ENCODE data around the gene TMX2.

The TMX2 gene

DNA sequence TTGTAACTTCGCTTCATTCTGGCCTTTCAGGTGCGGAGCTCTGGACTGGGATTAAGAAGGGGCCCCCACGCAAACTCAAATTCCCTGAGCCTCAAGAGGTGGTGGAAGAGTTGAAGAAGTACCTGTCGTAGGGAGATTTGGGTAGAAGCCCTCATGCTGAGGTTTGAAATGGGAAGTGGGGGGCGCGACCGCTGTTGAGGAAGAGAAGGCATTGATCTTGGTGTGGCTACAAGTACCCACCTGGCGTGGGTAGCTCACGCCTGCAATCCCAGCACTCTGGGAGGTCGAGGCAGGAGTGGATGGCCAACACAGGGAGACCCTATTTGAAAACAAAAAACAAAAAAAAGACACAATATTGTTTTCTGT lies 29.7 kb downstream of the TMX2 start:
- Mint-ChIP-seq H3K9me3 (no peaks in the 10 kb centered on the region), H3K4me3 (peak overlapping the region; percentile 97), H3K36me3 (ENCODE audit: low read depth) (peaks cover 58% of the 10 kb centered on the region), H3K27ac (peak overlapping the region; percentile 99), H3K27me3 (no peaks in the 10 kb centered on the region), H3K4me1 (ENCODE audit: low read depth) (peaks cover 54% of the 10 kb centered on the region)

- Mint-ChIP-seq H3K27ac (peak overlapping the region; percentile 79), H3K4me3 (peak overlapping the region; percentile 51)
Observed at GRCh38 chr11:57744357-57744756, 32.0 kb downstream of the TMX2 start.

DNA sequence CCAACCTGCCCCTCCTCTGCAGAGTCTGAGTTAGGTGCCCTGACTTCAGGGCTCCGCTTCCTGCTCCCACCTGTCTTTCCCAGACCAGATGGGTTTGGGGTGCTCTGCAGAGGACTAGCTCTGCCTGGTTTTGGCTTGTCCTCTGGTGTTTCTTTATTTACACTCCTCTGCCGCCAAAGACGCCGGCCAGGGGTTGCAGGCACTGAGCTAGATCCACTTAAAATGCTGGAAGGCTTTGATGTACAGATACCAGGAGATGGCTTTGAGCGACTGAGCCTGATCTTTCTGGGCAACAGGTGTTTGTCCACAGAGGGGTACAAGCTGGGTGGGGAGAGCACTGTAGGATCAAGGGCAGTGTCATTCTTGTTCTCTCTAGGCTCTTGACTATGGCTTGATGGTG lies 32.8 kb downstream of the TMX2 start:
- Mint-ChIP-seq H3K27me3 (no peaks in the 10 kb centered on the region), H3K27ac (peak overlapping the region; percentile 46), H3K4me3 (no peak overlapping the region), H3K36me3 (ENCODE audit: low read depth) (peaks cover 36% of the 10 kb centered on the region), H3K9me3 (no peaks in the 10 kb centered on the region), H3K4me1 (ENCODE audit: low read depth) (peaks cover 62% of the 10 kb centered on the region)

More at GRCh38 chr11:57744357-57744756, 32.0 kb downstream of the TMX2 start:
- Mint-ChIP-seq H3K36me3 (ENCODE audit: low read depth) (peaks cover 41% of the 10 kb centered on the region), H3K27me3 (no peaks in the 10 kb centered on the region), H3K4me1 (ENCODE audit: low read depth) (peaks cover 62% of the 10 kb centered on the region), H3K9me3 (no peaks in the 10 kb centered on the region)

- peaks cover 34% of the 10 kb centered on the region for H3K36me3 Mint-ChIP-seq (ENCODE audit: low read depth)
- no peak overlapping the region for H3K4me3 Mint-ChIP-seq
- H3K4me1 Mint-ChIP-seq (ENCODE audit: low read depth): peaks cover 56% of the 10 kb centered on the region
- no peaks in the 10 kb centered on the region for H3K27me3 Mint-ChIP-seq
- no peaks in the 10 kb centered on the region for H3K9me3 Mint-ChIP-seq
- peak overlapping the region; percentile 38 for H3K27ac Mint-ChIP-seq
Observed at GRCh38 chr11:57746920-57747319, 34.5 kb downstream of the TMX2 start.

DNA sequence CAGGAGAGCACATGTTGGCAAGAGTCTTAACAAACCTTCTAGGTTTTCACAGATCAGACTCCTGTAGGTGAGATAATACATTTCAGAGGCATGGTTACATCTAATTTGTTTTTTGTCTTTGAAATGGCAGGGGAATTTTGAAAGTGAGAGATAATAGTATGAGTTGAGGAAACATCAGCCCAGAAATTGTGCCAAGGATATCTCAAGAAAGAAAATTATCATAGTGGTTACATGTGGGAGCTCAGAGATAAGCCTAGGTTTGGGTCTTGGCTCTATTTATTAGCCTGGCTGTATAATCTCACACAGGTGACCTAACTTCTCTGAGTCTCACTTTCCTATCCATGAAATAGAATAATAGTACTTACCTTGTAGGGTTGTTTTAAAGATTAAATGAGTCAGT lies 38.8 kb downstream of the TMX2 start:
- H3K4me3 Mint-ChIP-seq: no peak overlapping the region
- H3K36me3 Mint-ChIP-seq (ENCODE audit: low read depth): no peaks in the 10 kb centered on the region
- peaks cover 22% of the 10 kb centered on the region for H3K4me1 Mint-ChIP-seq (ENCODE audit: low read depth)
- H3K9me3 Mint-ChIP-seq: no peaks in the 10 kb centered on the region
- no peaks in the 10 kb centered on the region for H3K27me3 Mint-ChIP-seq
- H3K27ac Mint-ChIP-seq: peak overlapping the region; percentile 12

DNA sequence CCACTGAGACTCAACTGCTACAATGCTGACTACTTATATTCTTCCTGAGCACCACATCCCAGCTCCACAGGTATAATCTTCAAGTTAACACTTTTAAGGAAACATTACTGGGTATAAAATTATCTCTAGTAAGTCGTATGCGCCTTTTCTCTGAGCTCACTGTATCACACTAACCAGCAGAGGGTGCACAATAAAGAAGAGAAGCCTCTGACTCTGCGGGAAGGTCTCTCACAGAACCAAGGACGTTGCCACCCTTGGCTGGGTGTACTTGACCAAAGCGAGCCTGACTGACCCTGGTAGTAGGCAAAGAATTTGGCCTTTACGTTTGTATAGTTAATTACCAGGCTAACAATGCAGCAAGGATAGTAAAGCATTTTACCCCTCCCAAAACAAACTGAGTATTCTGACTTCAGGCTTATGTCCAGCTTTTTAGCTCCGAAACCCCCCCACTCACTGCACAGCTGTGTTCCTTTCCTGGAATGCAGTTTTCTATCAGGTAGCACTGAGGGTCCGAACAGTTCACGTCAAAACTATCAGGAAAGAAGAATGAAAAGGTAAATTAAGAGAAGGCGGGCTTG lies 39.4 kb downstream of the TMX2 start, which contains the start of gene BTBD18:
Gene BTBD18 (minus strand): TSS at position 144 of the 578 bp plus-strand sequence. CDS start 631 bp downstream, outside the sequence.
- no peaks in the 10 kb centered on the region for H3K9me3 Mint-ChIP-seq
- H3K36me3 Mint-ChIP-seq (ENCODE audit: low read depth): no peaks in the 10 kb centered on the region
- peaks cover 16% of the 10 kb centered on the region for H3K4me1 Mint-ChIP-seq (ENCODE audit: low read depth)
- no peak within 1 kb of the TSS for H3K4me3 Mint-ChIP-seq
- H3K27ac Mint-ChIP-seq: peak within 1 kb of the TSS; percentile 16
- no peaks in the 10 kb centered on the region for H3K27me3 Mint-ChIP-seq

DNA sequence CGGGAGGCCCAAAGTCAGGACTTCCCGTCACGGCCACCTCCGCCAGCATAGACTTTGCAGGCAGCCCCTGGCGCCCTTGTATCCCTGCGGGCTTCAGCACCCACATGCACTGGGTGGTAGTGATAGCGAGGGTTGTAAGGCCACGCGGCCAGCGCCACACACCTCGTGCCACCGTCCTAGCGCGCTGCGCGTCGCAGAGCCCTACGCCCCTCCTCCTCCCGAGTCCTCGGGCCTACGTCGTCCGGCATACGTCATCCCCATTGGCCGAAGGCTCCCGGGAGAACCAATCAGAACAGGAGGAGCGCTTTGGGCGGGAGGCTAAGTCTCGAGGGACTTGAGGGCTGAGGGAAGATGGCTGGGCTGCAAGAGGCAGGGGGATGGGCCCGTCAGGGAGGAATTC lies 40.6 kb downstream of the TMX2 start:
- Mint-ChIP-seq H3K27ac (no peak overlapping the region), H3K27me3 (no peaks in the 10 kb centered on the region), H3K36me3 (ENCODE audit: low read depth) (no peaks in the 10 kb centered on the region), H3K4me1 (ENCODE audit: low read depth) (peaks cover 9% of the 10 kb centered on the region), H3K4me3 (no peak overlapping the region), H3K9me3 (no peaks in the 10 kb centered on the region)

DNA sequence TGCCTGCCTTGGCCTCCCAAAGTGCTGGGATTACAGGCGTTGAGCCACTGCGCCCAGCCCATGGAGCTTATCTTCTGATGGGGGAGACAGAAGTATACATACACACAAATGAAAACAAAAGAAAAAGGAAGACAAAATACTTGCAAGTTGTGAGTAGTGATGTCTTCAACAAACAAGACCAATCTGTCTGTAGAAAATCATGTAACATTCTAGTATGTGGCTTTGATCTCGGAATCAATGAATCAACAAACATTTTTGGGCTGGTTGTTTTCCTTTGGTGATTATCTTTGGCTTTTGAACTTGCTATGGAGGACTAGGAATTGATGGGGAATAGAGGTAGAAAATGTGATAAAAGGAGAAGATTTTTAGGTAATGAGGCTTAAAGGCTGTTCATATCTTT lies 45.8 kb downstream of the TMX2 start:
- Mint-ChIP-seq H3K4me3 (no peak overlapping the region), H3K27me3 (no peaks in the 10 kb centered on the region), H3K9me3 (no peaks in the 10 kb centered on the region), H3K4me1 (ENCODE audit: low read depth) (peaks cover 22% of the 10 kb centered on the region), H3K27ac (no peak overlapping the region), H3K36me3 (ENCODE audit: low read depth) (no peaks in the 10 kb centered on the region)

DNA sequence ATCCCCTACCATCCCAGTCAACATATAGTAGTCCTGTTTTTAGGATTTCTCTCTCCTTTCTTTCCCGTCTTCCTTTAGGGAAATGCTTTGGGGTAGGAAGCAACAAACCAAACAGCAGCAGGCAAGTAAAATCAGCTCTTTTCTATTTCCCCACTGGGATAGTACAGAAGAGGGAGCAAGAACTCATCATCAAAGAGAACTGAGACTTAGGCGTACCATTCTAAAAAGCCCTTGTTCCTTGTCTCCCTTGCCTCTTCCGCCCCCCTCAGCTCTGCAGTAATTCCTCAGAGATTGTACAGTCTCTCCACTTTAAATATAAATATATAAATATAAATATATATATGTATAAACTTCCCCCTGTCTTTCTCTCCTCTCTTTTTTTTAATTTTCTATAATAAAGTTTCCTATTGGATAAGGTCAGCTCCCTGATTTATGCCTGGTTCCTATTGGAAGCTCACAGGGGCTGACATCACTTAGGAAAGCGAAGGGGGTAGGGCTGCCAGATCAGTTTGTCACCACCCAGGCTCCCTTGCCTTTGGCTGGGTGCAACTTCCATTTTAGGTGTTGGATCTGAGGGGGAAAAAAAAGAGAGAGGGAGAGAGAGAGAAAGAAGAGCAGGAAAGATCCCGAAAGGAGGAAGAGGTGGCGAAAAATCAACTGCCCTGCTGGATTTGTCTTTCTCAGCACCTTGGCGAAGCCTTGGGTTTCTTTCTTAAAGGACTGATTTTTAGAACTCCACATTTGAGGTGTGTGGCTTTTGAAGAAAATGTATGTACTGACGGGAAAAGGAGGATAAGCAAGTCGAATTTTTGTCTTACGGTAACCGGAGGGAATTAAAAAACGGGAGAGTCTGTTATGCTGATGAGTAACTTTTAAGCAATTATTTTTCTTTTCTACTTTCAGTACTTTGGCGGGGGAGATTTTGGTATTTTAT lies 49.2 kb downstream of the TMX2 start, which contains the start of gene CTNND1:
Gene CTNND1 (plus strand): TSS at position 502 of the 934 bp plus-strand sequence. CDS start 29,677 bp downstream, outside the sequence.
- no peaks in the 10 kb centered on the region for H3K36me3 Mint-ChIP-seq (ENCODE audit: low read depth)
- peak within 1 kb of the TSS; percentile 5 for H3K27ac Mint-ChIP-seq
- H3K4me3 Mint-ChIP-seq: peak within 1 kb of the TSS; percentile 80
- H3K4me1 Mint-ChIP-seq (ENCODE audit: low read depth): peaks cover 37% of the 10 kb centered on the region
- H3K27me3 Mint-ChIP-seq: no peaks in the 10 kb centered on the region
- no peaks in the 10 kb centered on the region for H3K9me3 Mint-ChIP-seq

- Mint-ChIP-seq H3K4me1 (ENCODE audit: low read depth) (peaks cover 37% of the 10 kb centered on the region), H3K36me3 (ENCODE audit: low read depth) (no peaks in the 10 kb centered on the region), H3K27me3 (no peaks in the 10 kb centered on the region), H3K9me3 (no peaks in the 10 kb centered on the region), H3K4me3 (peak overlapping the region; percentile 80), H3K27ac (no peak overlapping the region)
Observed at GRCh38 chr11:57762235-57762861, 50.0 kb downstream of the TMX2 start.

GRCh38 chr11:57763568-57763967 lies 51.2 kb downstream of the TMX2 start:
- Mint-ChIP-seq H3K36me3 (ENCODE audit: low read depth) (no peaks in the 10 kb centered on the region), H3K4me1 (ENCODE audit: low read depth) (peaks cover 40% of the 10 kb centered on the region), H3K27me3 (no peaks in the 10 kb centered on the region), H3K4me3 (peak overlapping the region; percentile 61), H3K27ac (no peak overlapping the region), H3K9me3 (no peaks in the 10 kb centered on the region)

GRCh38 chr11:57764021-57764420 lies 51.6 kb downstream of the TMX2 start:
- Mint-ChIP-seq H3K36me3 (ENCODE audit: low read depth) (no peaks in the 10 kb centered on the region), H3K4me3 (no peak overlapping the region), H3K27ac (no peak overlapping the region), H3K9me3 (no peaks in the 10 kb centered on the region), H3K4me1 (ENCODE audit: low read depth) (peaks cover 37% of the 10 kb centered on the region), H3K27me3 (no peaks in the 10 kb centered on the region)

DNA sequence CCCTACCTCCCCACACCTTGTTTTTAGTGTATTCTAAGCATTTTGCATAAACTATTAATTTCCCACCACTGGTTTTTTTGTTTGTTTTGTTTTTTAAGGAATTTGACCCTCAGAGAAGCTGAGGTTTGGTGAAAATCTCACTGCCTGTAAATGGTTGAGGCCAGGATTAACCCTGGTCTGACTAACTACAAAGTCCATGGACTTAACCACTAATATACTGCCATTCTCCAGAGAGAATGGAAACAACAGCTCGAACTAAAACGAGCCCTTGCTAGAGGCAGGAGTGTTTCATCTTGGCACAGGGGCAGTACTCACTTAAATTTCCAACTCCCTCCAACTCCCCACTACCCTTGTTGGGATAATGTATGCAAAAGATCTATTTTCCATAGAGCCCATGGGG lies 52.2 kb downstream of the TMX2 start:
- Mint-ChIP-seq H3K9me3 (no peaks in the 10 kb centered on the region), H3K4me1 (ENCODE audit: low read depth) (peaks cover 39% of the 10 kb centered on the region), H3K27ac (no peak overlapping the region), H3K4me3 (no peak overlapping the region), H3K36me3 (ENCODE audit: low read depth) (no peaks in the 10 kb centered on the region), H3K27me3 (no peaks in the 10 kb centered on the region)

DNA sequence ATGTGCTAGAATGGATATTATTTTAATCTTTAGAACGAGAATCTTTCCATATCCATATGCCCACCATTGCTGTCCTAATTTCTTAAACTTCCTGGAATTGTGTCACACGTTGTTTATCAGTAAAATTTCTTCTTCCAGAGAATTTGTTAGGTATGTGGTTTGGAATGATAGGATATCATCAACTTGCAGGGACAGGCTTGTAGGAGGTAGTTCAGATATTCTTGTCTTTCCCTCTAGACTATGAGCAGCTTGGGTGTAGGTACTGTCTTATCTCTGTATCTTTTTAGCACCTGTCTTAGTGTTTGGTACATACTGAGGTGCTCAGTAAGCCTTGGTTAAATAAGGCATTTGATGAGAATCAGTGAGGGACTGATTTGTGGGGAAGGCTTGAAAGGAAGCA lies 52.6 kb downstream of the TMX2 start:
- Mint-ChIP-seq H3K27ac (no peak overlapping the region), H3K4me1 (ENCODE audit: low read depth) (peaks cover 35% of the 10 kb centered on the region), H3K9me3 (no peaks in the 10 kb centered on the region), H3K27me3 (no peaks in the 10 kb centered on the region), H3K4me3 (no peak overlapping the region), H3K36me3 (ENCODE audit: low read depth) (no peaks in the 10 kb centered on the region)

DNA sequence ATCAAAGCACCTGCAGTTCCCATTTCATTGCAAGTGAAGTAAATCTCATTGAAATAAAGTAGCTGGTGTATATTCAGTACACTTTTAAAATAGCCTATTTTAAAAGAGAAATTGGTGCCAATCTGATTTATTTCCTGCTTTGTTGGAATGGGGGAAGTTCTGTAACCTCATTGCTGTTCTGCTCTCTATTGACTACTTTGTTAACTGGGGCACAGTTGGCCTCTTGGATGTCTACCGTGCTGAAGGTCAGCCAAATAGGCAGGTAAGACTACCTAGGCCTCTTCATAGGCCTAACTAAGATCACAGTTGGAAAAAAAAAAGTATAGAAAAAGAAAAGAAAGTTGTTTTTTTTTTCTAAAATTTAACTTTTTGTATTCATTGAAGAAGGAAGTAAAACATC lies 58.4 kb downstream of the TMX2 start:
- Mint-ChIP-seq H3K27me3 (no peaks in the 10 kb centered on the region), H3K9me3 (no peaks in the 10 kb centered on the region), H3K27ac (no peak overlapping the region), H3K36me3 (ENCODE audit: low read depth) (peaks cover 4% of the 10 kb centered on the region), H3K4me3 (no peak overlapping the region), H3K4me1 (ENCODE audit: low read depth) (peaks cover 9% of the 10 kb centered on the region)

All from stimulated activated naive CD8-positive, alpha-beta T cell treated with anti-CD3 and anti-CD28 coated beads, Interleukin-15, Interleukin-2, amounts not matched to agents 100 ng/mL and 50 ng/mL, for 24 hours (primary cell).